Choroid plexus epithelial cell (primary cell): ENCODE results near the gene R3HDM4.

Source experiments
- DNase-seq: peaks from one replicate; pipeline ENCODE4 v3.0.0-alpha.2; 2010; ENCODE audit warnings: low read depth
- H3K4me3 ChIP-seq: 2 replicates; pipeline ENCODE4 v1.5.1; 2011; ENCODE audit warnings: low read depth, mild to moderate bottlenecking, control low read depth, low read length, moderate library complexity
- CTCF ChIP-seq: conservative IDR thresholded peaks from 2 replicates; pipeline ENCODE4 v1.5.1; 2011; ENCODE audit warnings: low read depth, mild to moderate bottlenecking, control low read depth, inconsistent platforms, low read length, moderate library complexity

The R3HDM4 gene

GRCh38 chr19:952049-952679, 39.1 kb upstream of the R3HDM4 start:
- H3K4me3 ChIP-seq: no peak overlapping the region
- no peak for TF ChIP-seq CTCF

GRCh38 chr19:950352-951066, 37.5 kb upstream of the R3HDM4 start:
- no peak overlapping the region for H3K4me3 ChIP-seq

More at GRCh38 chr19:952049-952679, 39.1 kb upstream of the R3HDM4 start:
- no peak for DNase-seq

GRCh38 chr19:948842-949496, 36.0 kb upstream of the R3HDM4 start:
- DNase-seq: peak; percentile 28
- H3K4me3 ChIP-seq: no peak overlapping the region
- no peak for TF ChIP-seq CTCF

More at GRCh38 chr19:950352-951066, 37.5 kb upstream of the R3HDM4 start:
- no peak for TF ChIP-seq CTCF
- no peak for DNase-seq

- H3K4me3 ChIP-seq: no peak overlapping the region
- no peak for DNase-seq
- no peak for TF ChIP-seq CTCF
Measured at GRCh38 chr19:947707-948539, 34.9 kb upstream of the R3HDM4 start.

GRCh38 chr19:947090-947706, 34.2 kb upstream of the R3HDM4 start:
- no peak for TF ChIP-seq CTCF
- no peak overlapping the region for H3K4me3 ChIP-seq
- DNase-seq: no peak
